ENCODE data around the gene TAX1BP3. TPM values are rescaled to one million over a fixed set of nuclear protein-coding genes. Genes with fewer than 3 reads are reported as not detected.
"Not testable (repeated sequence)": the region's sequence is repeated elsewhere in the genome, so short reads cannot be mapped to it uniquely, and the experiment has no call there.

TAX1BP3 gene
- polyA plus RNA-seq, 1 of the 3 experiments (the other 2 are of a cell fraction) = 192 TPM

- TF ChIP-seq ZBTB33 (IDR thresholded peaks at IDR 0.05; ENCODE audit: borderline replicate concordance, low read depth) (no peak), GABPA (IDR thresholded peaks at IDR 0.05; ENCODE audit: low read depth) (peak; percentile 20; the same call in 1 of the 2 replicates)
Measured at GRCh38 chr17:3710951-3711383, 42.6 kb upstream of the TAX1BP3 start (continued).

DNA sequence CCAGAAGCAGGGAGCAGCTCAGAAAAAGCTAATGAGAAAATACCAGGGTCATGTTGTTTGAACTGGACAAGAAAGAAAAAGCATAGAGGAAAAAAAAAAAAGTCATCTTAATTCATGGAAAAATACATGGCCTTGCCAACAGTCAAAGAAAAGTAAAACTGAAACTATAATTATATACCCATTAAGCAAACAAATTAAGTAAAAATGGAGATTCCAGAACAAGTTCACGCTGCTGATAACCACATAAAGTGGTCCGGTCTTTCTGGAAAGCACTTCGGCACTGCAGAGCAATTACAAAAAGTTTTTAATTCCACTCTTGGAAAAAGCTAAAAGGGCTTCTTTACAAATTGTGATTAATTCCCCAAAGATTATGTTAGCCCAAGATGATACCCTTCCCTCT lies 40.0 kb upstream of the TAX1BP3 start:
- Histone ChIP-seq H3K9me2 (no peaks in the 10 kb centered on the region), H3K4me2 (no peak overlapping the region), H3K27ac (ENCODE audit: low read depth in 2 of 2, low read length in 1 of 2) (no peak overlapping the region), H3K27me3 (ENCODE audit: insufficient read depth) (no peaks in the 10 kb centered on the region), H3F3A (replicated peaks; ENCODE audit: insufficient read depth) (peaks cover 5% of the 10 kb centered on the region), H3K4me3 (ENCODE audit: low read depth in 2 of 2, low read length in 1 of 2) (no peak overlapping the region), H3K36me3 (replicated peaks in 1 of 2; ENCODE audit: control insufficient read depth in 1 of 2, insufficient read depth in 2 of 2, low read length in 1 of 2) (no peaks in the 10 kb centered on the region), H3K4me1 (ENCODE audit: control insufficient read depth in 1 of 2, insufficient read depth in 2 of 2, low read depth in 1 of 2, low read length in 1 of 2) (0 out of 4 replicates have a peak, but pooled peaks cover 0 to 4% of the 10 kb centered on the region in 2 experiments), H2AFZ (ENCODE audit: low read depth) (no peak overlapping the region), H3K79me2 (ENCODE audit: insufficient read depth) (no peaks in the 10 kb centered on the region), H3K9ac (no peak overlapping the region), H4K20me1 (ENCODE audit: insufficient read depth) (no peaks in the 10 kb centered on the region), H3K9me3 (no peaks in the 10 kb centered on the region)
- DNase-seq = no peak
- POLR2A ChIA-PET = no interaction called here
- TF ChIP-seq, protein P1, sequence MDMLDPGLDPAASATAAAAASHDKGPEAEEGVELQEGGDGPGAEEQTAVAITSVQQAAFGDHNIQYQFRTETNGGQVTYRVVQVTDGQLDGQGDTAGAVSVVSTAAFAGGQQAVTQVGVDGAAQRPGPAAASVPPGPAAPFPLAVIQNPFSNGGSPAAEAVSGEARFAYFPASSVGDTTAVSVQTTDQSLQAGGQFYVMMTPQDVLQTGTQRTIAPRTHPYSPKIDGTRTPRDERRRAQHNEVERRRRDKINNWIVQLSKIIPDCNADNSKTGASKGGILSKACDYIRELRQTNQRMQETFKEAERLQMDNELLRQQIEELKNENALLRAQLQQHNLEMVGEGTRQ (IDR thresholded peaks at IDR 0.05; ENCODE audit: borderline replicate concordance, low read depth, low read length) = no peak
- no peak for TF ChIP-seq MXI1 (IDR thresholded peaks at IDR 0.05; ENCODE audit: low read depth, low read length)
- TF ChIP-seq EP300 (IDR thresholded peaks at IDR 0.05; ENCODE audit: borderline replicate concordance in 1 of 2, low read depth in 1 of 2, low read length in 1 of 2) = no peak
- no peak for TF ChIP-seq JUND (IDR thresholded peaks at IDR 0.05)
- 82% methylated on average over 3 of the region's 3 CpGs for WGBS (ENCODE audit: low lambda C conversion rate)
- CTCF ChIA-PET = interaction anchor here (1.7 to 2.2 kb wide), 2 partner anchors 25 to 29 kb away, joined by 6 to 8 read pairs; no protein-coding TSS in a partner anchor

- H3K4me2 ChIP-seq; H3K79me2 ChIP-seq (ENCODE audit: insufficient read depth); H3K4me3 ChIP-seq (ENCODE audit: low read depth in 2 of 2, low read length in 1 of 2); H3K27me3 ChIP-seq (ENCODE audit: insufficient read depth); H4K20me1 ChIP-seq (ENCODE audit: insufficient read depth); H3K9me2 ChIP-seq; H3F3A ChIP-seq (replicated peaks; ENCODE audit: insufficient read depth); H3K9ac ChIP-seq; CTCF ChIA-PET; DNase-seq; H2AFZ ChIP-seq (ENCODE audit: low read depth); H3K27ac ChIP-seq (ENCODE audit: low read depth in 2 of 2, low read length in 1 of 2); H3K9me3 ChIP-seq; H3K36me3 ChIP-seq (replicated peaks in 1 of 2; ENCODE audit: control insufficient read depth in 1 of 2, insufficient read depth in 2 of 2, low read length in 1 of 2); H3K4me1 ChIP-seq (ENCODE audit: control insufficient read depth in 1 of 2, insufficient read depth in 2 of 2, low read depth in 1 of 2, low read length in 1 of 2); POLR2A ChIA-PET: not testable (repeated sequence)
- WGBS (ENCODE audit: low lambda C conversion rate) = 100% methylated on average over 1 of the region's 1 CpG
Measured at GRCh38 chr17:3705718-3705984, 37.3 kb upstream of the TAX1BP3 start.
